Right atrium auricular region (tissue), 2 donors: Measurements from ENCODE around the gene UBE3D. TPM values are rescaled to one million over a fixed set of nuclear protein-coding genes. Genes with fewer than 3 reads are reported as not detected.
"Not testable (repeated sequence)": the region's sequence is repeated elsewhere in the genome, so short reads cannot be mapped to it uniquely, and the experiment has no call there.

Experiments
- DNase-seq: peaks from one replicate; pipeline ENCODE4 v3.0.0-alpha.2; 2019; ENCODE audit warnings: low spot score
- H3K27ac ChIP-seq, 2 donors: fragments of 200-600 bp; sonication (generic); 1 replicate in 1 of 2; 2 replicates in 1 of 2; pipeline ENCODE4 v1.5.1; 2016 to 2019
- H3K27me3 ChIP-seq, 2 donors: fragments of 200-600 bp; sonication (generic); one replicate each; pipeline versions ENCODE4 v1.5.1 to v1.6.0; 2017 to 2019
- H3K36me3 ChIP-seq: fragments of 200-600 bp; sonication (generic); one replicate; pipeline ENCODE4 v1.5.1; 2016
- H3K4me1 ChIP-seq, 2 donors: fragments of 200-600 bp; sonication (generic); one replicate each; pipeline versions ENCODE4 v1.5.1 to v1.6.0; 2017 to 2019
- H3K4me3 ChIP-seq, 2 donors: fragments of 200-600 bp; sonication (generic); 1 replicate in 1 of 2; 2 replicates in 1 of 2; pipeline ENCODE4 v1.5.1; 2017 to 2019; ENCODE audit warnings: mild to moderate bottlenecking in 1 of 2, moderate library complexity in 1 of 2
- H3K9me3 ChIP-seq, 2 donors: fragments of 200-600 bp; sonication (generic); one replicate each; pipeline ENCODE4 v1.5.1; 2019
- total RNA-seq, 2 donors: library from RNA; depleted of rRNA; stranded (reverse); fragments of >200 nt; gene quantifications; one replicate each; pipeline ENCODE4 v1.1.0, GENCODE V29; 2016
- TF ChIP-seq, protein P1 (sequence below), 2 donors: fragments of 200-600 bp; sonication (generic); IDR thresholded peaks; one replicate each; pipeline ENCODE4 v1.5.1; 2019; ENCODE audit warnings: antibody characterized with exemption in 2 of 2

The UBE3D gene
- total RNA-seq, 2 donors from 2014 or later: 3.4 to 4.2 TPM

DNA sequence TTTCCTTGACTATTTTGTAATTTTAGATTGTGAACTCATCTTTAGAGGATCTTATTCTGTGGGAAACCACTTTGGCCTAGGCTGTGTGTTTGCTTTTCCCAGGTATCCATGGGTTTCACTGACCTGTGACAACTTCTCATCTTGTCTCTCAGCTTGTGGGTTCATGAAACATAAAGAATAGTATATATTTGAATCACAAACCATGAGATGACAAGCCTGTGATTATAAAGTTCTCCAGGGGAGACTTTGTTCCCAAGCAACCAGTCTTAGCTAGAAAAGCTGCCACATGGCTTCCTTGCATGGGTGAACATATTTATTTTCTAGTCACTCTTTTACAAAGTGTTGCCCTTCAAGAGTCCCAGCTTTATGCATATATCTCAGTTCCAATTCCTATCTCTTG is 201.9 kb downstream of the UBE3D start:
- H3K4me3 ChIP-seq: no peak overlapping the region
- no peak for DNase-seq

GRCh38 chr6:82862543-82862942 is 203.1 kb downstream of the UBE3D start:
- H3K27me3 ChIP-seq: no peaks in the 10 kb centered on the region
- H3K9me3 ChIP-seq: peaks cover 0 to 7% of the 10 kb centered on the region in 2 donors
- no peak overlapping the region for H3K27ac ChIP-seq
- no peaks in the 10 kb centered on the region for H3K36me3 ChIP-seq
- DNase-seq: no peak
- no peaks in the 10 kb centered on the region for H3K4me1 ChIP-seq
- TF ChIP-seq, protein P1, sequence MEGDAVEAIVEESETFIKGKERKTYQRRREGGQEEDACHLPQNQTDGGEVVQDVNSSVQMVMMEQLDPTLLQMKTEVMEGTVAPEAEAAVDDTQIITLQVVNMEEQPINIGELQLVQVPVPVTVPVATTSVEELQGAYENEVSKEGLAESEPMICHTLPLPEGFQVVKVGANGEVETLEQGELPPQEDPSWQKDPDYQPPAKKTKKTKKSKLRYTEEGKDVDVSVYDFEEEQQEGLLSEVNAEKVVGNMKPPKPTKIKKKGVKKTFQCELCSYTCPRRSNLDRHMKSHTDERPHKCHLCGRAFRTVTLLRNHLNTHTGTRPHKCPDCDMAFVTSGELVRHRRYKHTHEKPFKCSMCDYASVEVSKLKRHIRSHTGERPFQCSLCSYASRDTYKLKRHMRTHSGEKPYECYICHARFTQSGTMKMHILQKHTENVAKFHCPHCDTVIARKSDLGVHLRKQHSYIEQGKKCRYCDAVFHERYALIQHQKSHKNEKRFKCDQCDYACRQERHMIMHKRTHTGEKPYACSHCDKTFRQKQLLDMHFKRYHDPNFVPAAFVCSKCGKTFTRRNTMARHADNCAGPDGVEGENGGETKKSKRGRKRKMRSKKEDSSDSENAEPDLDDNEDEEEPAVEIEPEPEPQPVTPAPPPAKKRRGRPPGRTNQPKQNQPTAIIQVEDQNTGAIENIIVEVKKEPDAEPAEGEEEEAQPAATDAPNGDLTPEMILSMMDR (IDR thresholded peaks at IDR 0.05): no peak
- H3K4me3 ChIP-seq: no peak overlapping the region

More for the DNA sequence above, 201.9 kb downstream of the UBE3D start:
- TF ChIP-seq, protein P1 (IDR thresholded peaks at IDR 0.05): no peak
- H3K9me3 ChIP-seq: peaks cover 0 to 7% of the 10 kb centered on the region in 2 donors
- H3K27ac ChIP-seq: no peak overlapping the region
- H3K36me3 ChIP-seq: no peaks in the 10 kb centered on the region
- H3K4me1 ChIP-seq: no peaks in the 10 kb centered on the region
- no peaks in the 10 kb centered on the region for H3K27me3 ChIP-seq

DNA sequence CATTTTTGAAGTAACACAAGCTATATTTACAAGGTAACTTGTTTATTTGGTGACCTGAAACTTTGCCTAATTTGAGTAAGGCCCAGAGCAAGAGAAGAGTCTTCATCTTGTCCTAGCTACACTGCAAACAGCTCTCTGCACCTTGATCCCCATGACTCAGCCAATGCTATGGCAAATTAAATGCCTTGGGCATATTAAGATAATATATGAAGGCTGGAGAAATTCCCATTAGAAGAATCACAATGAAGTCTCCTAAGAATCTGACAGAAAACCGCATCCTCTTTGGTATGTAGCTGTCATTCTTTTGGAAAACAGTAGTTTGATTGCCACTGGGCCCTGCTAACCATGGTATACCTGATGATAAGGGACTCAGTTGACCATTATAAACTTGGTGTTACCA is 204.5 kb downstream of the UBE3D start:
- no peak for DNase-seq
- Histone ChIP-seq H3K9me3 (peaks cover 0 to 7% of the 10 kb centered on the region in 2 donors), H3K36me3 (no peaks in the 10 kb centered on the region), H3K27ac (no peak overlapping the region), H3K4me1 (no peaks in the 10 kb centered on the region), H3K27me3 (no peaks in the 10 kb centered on the region), H3K4me3 (no peak overlapping the region)
- TF ChIP-seq, protein P1 (IDR thresholded peaks at IDR 0.05): no peak

- not testable (repeated sequence) for H3K4me1 ChIP-seq, H3K36me3 ChIP-seq, H3K27ac ChIP-seq, DNase-seq, H3K27me3 ChIP-seq, H3K4me3 ChIP-seq, H3K9me3 ChIP-seq
Observed at GRCh38 chr6:82856077-82856476, 209.6 kb downstream of the UBE3D start.

DNA sequence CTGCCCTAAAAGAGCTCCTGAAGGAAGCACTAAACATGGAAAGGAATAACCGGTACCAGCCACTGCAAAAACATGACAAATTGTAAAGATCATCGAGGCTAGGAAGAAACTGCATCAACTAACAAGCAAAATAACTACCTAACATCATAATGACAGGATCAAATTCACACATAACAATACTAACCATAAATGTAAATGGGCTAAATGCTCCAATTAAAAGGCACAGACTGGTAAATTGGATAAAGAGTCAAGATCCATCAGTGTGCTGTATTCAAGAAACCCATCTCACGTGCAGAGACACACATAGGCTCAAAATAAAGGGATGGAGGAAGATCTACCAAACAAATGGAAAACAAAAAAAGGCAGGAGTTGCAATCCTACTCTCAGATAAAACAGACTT is 212.7 kb downstream of the UBE3D start:
- H3K4me3 ChIP-seq, H3K27me3 ChIP-seq, H3K36me3 ChIP-seq, H3K9me3 ChIP-seq, DNase-seq, H3K27ac ChIP-seq, H3K4me1 ChIP-seq: not testable (repeated sequence)

DNA sequence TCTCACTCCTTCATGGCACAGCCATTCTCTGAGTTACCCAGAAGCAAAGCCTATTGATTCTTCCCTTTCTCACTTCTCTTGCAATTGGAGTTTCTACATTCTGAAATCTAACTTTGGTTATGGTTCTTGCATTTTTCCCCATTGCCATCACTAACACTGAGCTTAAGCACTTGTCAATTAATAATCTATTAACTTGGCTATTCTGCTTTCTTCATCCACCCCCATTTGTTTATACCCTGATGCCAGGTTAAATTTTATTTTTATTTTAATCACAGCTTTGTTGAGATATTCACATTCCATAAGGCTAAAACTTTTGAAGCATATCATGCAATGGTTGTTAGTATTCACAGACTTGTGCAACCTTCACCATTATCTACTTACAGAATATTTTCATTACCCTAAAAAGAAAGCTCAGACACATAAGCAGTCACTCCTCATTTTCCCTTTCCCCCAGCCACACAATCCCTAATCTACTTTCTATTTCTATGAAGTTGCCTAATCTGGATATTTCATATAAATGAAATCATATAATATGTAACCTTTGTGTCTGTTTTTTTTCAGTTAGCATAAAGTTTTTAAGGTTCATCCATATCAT is 222.3 kb downstream of the UBE3D start:
- Histone ChIP-seq H3K4me1 (no peaks in the 10 kb centered on the region), H3K27ac (no peak overlapping the region), H3K36me3 (no peaks in the 10 kb centered on the region), H3K4me3 (no peak overlapping the region), H3K9me3 (no peaks in the 10 kb centered on the region), H3K27me3 (no peaks in the 10 kb centered on the region)
- TF ChIP-seq, protein P1 (IDR thresholded peaks at IDR 0.05): no peak
- DNase-seq: no peak

DNA sequence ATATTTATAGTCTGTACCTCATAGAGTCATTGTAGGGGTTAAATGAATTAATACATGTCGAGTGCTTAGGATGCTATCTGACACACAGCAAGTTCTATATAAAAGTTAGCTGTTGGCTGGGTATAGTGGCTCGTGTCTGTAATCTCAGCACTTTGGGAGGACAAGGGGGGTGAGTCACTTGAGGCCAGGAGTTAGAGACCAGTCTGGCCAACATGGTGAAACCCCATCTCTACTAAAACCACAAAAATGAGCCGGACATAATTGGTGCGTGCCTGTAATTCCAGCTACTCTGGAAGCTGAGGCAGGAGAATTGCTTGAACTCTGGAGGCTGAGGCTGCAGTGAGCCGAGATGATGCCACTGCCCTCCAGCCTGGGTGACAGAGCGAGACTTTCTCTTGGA is 222.9 kb downstream of the UBE3D start:
- TF ChIP-seq, protein P1 (IDR thresholded peaks at IDR 0.05): no peak
- no peak overlapping the region for H3K4me3 ChIP-seq
- no peaks in the 10 kb centered on the region for H3K4me1 ChIP-seq
- H3K36me3 ChIP-seq: no peaks in the 10 kb centered on the region
- no peak overlapping the region for H3K27ac ChIP-seq
- H3K9me3 ChIP-seq: no peaks in the 10 kb centered on the region
- DNase-seq: no peak
- no peaks in the 10 kb centered on the region for H3K27me3 ChIP-seq
